GM21515 (cell line): ENCODE results near the gene PI4KB.

Source experiments
- ATAC-seq: cut with Tn5 transposase; IDR thresholded peaks from one replicate; pipeline ENCODE4 v1.9.1; 2021; ENCODE audit not compliant: unreplicated experiment

PI4KB gene

DNA sequence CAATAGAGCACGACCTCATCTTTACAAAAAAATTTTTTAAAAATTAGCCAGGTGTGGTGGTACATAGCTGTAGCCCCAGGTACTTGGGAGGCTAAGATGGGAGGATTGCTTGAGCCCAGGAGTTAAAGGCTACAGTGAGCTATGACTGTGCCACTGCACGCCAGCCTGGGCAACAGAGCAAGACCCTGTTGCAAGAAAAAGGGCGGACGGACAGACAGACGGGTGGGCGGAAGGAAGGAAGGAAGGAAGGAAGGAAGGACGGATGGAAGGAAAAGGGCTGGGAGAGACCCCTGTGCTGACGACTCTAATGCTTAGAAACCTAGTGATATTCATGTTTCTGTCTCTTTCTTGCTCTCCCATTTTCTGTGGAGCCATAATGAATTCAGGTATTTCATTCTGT, 14.4 kb downstream of the PI4KB start:
- ATAC-seq, result no peak

- no peak for ATAC-seq
Measured at GRCh38 chr1:151312411-151312810, 14.8 kb downstream of the PI4KB start.

DNA sequence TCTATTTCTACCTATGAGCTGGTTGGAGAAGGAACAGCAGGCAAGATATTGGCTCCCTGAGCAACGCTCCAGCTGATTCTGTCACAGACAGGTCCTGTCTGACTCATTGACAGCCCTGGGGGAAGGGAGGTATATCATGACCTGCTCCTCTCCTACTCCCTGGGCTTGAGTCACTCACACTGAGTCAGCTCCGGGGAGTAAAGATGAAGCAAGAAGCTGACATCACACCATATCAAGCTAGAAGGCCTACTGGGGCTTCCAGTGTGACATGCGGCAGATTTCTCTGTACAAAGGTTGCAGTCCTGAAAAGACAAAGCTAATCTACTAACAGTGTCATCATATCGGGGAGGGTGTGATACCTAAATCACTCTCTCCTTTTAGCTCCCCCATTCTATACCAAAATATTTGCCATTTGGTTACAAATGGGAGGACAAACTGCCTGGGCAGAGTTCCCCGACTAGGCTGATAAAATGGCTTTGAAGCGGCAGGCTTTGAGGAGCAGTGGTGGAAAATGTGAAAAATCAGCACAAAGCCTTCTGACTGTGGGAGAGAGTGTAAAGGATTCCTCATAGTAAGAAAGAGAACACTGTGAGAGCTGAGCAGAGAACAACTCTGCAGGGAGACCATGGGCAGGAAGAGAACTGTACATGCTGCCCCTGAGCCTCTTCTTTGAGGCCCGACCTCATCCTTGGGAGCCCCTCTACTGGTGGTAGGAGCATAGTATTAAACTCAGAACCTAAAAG, 15.5 kb downstream of the PI4KB start:
- ATAC-seq, result no peak

GRCh38 chr1:151311011-151311410, 16.2 kb downstream of the PI4KB start:
- no peak for ATAC-seq

GRCh38 chr1:151309811-151310323, 17.3 kb downstream of the PI4KB start:
- no peak for ATAC-seq

DNA sequence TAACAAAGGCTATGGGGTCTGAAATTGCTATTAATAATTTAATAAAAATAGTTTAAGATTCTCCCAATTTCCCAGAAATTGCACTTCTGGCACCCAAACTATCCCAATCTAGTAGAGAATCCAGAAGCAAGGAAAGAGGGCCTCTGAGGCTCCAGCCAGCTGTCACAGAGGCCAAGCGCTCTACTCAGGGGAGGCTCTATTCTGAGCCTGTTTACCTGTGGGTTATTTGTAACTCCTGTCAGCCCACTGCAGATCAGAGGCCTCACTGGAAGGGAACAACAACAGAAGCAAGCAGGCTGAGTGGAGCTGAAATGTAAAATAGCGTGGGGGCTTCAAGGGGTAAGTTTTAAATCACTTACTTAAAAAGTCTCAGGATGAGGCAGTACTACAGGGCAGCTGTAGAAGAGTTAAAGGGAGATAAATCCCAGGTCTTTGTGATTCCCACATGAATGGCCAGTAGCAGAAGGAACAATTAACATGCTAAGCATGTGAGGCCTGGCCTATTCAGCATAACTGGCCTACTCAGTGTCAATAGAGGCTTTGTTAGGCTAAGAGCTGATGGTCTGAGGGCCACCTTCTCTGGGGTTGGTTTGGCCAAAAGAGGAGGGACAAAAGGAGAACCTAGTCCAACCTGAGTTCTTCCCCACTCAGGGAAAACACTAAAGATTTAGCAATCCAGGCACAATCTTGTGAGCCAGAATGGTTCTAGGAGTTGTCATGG, 32.3 kb downstream of the PI4KB start:
- no peak for ATAC-seq

- ATAC-seq, result no peak
Measured at GRCh38 chr1:151293093-151293492, 34.1 kb downstream of the PI4KB start.

DNA sequence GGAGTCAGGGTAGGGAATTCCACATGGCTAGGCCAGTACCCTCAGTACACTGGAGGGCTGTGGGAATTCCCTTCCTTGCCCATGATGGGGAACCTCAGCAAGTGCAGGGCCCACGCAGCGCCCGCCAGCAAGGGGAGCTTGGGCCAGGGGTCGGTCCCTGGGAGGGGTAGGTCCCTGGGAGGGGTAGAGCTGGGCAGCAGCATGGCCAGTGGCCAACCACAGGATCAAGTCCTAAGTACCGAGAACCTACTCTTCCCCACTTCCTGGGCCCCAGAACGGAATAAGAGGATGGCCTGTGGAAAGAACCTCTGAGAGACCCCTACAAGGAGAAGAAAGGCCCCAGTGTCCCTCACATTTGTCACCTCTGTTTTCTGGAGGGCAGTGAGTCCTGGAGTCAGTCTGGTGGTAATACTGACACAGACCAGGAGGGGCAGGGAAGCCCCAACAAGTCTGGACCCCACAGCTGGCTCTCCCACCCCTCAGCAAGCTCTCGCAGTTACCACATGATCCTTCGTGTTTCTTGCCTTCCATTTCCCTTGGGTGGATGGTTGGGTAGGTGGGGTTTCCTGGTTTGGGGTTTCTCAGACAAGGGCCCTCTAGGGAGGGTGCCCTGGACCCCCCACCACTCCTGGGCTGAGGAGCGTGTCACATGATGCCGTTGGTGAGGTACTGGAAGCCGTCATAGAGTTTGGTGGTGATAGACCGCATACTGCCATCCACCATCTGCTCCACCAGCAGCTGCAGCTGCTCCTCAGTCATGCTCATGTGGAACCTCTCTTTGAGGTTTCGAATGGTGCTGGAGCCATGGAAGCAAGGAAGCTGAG, 34.8 kb downstream of the PI4KB start:
- ATAC-seq, result no peak

DNA sequence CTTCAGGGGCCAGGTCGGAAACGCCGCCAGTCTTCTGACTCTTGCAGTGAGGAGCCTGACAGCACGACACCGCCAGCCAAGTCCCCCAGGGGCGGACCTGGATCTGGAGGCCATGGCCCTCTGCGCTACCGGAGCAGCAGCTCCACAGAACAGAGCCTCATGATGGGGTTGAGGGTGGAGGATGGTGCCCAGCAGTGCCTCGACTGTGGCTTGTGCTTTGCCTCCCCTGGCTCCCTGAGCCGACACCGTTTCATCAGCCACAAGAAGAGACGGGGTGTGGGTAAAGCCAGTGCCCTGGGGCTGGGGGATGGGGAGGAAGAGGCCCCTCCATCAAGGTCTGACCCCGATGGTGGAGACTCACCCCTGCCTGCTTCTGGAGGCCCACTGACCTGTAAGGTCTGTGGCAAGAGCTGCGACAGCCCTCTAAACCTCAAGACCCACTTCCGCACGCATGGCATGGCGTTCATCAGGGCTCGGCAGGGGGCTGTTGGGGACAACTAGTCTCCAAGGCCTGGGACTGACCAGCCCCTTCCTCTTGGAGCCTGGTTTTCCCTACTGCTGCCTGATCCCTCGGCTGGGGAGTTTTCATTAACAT, 36.4 kb downstream of the PI4KB start:
- ATAC-seq, result no peak

- no peak for ATAC-seq
Measured at GRCh38 chr1:151289991-151290708, 37.1 kb downstream of the PI4KB start.

DNA sequence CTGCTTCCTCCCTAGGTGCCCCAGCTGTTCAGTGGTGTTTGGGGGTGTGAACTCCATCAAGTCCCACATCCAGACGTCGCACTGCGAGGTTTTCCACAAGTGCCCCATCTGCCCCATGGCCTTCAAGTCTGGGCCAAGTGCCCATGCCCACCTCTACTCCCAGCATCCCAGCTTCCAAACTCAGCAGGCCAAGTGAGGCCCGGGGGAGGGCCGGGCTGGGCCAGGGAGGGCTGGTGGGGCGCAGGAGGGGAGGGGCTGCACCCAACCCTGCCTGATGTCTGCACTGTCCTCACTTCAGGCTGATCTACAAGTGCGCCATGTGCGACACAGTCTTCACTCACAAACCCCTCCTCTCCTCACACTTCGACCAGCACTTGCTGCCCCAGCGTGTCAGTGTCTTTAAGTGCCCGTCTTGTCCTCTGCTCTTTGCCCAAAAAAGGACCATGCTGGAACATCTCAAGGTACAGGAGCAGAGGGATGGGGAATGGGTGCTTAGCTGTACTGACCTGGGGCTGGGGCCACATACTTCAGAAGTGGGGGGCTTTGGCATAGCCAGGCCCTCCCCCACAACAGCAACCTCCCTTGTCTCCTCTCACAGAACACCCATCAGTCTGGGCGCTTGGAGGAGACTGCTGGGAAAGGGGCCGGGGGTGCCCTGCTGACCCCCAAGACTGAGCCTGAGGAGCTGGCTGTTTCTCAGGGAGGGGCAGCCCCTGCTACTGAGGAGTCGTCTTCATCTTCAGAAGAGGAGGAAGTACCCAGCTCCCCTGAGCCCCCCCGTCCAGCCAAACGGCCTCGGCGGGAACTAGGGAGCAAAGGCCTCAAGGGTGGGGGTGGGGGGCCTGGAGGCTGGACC, 37.9 kb downstream of the PI4KB start:
- no peak for ATAC-seq

- ATAC-seq, result no peak
Measured at GRCh38 chr1:151288502-151288901, 38.7 kb downstream of the PI4KB start.

DNA sequence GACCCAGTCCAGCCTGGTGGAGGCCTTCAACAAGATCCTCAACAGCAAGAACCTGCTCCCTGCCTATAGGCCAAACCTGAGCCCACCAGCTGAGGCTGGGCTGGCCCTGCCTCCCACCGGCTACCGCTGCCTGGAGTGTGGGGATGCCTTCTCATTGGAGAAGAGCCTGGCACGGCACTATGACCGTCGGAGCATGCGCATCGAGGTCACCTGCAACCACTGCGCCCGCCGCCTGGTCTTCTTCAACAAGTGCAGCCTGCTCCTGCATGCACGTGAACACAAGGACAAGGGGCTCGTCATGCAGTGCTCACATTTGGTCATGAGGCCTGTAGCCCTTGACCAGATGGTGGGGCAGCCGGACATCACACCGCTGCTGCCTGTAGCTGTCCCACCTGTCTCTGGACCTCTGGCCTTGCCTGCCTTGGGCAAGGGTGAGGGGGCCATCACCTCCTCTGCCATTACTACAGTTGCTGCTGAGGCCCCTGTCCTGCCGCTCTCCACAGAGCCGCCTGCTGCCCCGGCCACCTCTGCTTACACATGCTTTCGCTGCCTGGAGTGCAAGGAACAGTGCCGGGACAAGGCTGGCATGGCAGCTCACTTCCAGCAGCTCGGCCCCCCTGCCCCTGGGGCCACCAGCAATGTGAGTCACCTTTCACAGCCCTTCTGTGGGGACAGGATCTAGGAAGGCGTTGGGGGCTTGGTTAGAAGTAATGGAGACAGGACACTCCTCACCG, 39.3 kb downstream of the PI4KB start:
- ATAC-seq, result no peak

GRCh38 chr1:151287341-151287699, 39.9 kb downstream of the PI4KB start:
- no peak for ATAC-seq

DNA sequence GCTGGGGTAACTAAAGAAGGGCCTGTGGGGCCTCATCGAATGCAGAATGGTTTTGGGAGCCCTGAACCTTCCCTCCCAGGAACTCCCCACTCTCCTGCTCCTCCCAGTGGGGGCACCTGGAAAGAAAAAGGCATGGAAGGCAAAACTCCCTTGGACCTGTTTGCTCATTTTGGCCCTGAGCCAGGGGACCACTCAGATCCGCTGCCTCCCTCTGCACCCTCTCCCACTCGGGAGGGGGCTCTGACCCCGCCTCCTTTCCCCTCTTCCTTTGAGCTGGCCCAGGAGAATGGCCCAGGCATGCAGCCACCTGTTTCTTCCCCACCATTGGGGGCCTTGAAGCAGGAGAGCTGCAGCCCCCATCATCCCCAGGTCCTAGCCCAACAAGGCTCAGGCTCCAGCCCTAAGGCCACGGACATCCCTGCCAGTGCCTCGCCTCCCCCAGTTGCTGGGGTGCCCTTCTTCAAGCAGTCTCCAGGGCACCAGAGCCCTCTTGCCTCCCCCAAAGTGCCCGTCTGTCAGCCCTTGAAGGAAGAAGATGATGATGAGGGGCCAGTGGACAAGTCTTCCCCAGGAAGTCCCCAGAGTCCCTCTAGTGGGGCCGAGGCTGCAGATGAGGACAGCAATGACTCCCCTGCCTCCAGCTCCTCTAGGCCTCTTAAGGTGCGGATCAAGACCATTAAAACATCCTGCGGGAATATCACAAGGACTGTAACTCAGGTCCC, 40.4 kb downstream of the PI4KB start:
- no peak for ATAC-seq

DNA sequence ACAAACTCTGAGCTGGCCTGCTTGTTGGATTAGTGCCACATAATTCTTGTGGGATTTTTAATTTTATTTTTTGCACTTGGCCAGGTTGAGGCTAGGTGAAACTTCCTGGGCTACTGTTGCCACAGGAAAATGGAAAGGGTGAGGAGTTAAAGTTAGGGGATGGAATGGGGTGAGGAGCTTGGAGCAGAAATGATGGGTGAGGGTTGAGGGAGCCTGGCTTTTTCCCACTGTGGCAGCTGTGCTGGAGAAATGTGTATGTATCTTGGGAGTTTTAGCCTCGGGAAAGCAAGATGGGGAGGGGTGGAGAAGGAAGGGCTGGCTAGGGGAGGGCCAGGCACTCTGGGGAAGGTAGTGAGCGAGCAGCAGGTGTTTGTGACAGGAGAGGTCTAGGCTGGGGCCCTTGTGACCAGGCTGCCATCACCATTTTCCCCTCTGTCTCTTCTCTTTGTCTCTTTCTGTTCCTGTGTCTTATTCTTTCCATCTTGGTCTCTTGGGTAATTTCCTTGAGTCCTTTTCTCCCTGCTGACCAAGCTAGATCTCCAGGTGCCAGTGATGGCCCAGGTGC, 43.1 kb downstream of the PI4KB start:
- ATAC-seq, result no peak

DNA sequence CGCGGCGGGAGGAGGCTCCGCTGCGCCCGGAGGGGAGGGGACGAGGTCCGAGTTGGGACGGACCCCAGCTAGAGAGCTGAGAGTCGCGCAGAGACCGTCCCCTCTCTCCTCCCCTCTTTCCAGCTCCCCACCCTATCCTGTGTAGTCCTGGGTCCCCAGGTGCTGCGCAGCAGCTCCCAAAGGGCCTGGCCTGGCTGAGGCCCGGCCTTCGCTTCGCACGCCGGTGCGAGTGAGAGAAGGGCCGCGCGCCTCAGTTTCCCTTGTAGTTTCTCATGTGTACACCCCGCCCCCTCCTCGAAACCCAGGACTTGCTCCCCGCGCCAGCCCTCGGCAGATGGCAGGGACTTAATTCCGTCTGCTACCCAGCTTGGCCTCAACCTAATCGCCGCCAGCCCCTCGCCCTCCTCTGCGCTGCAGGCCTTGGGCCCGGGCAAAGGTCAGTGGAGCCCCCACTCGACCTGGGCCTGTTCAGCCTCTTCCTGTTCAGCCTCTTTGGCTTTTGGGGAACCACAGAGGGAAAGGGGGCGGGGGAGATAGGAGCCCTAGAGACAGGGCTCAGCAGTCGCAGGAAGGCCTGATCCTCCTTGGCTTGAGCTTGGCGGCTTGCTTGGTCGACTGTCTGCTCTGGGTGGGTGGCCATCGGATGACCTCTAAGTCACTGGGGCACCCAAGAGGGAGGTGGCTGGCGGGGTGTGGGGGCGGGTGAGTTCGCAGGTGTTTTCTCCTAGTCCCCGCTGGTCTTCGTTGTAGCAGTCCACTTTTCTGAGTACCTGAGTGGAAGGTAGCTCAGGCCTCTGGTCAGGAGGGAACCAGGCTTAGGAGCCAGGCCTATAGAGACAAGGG, 44.1 kb downstream of the PI4KB start:
- ATAC-seq, result no peak
